HTR-8/SVneo (cell line): ENCODE measurements around the gene PCP4.

Experiments
- DNase-seq: peaks from one replicate; pipeline ENCODE4 v3.0.0; 2011; ENCODE audit warnings: low spot score, mixed read lengths; ENCODE audit not compliant: insufficient read length
- FAIRE-seq: peaks from 2 replicates; lab custom pipeline; 2011; peaks lifted over from hg19 to GRCh38; lab: Jason Lieb, UNC

The PCP4 gene

GRCh38 chr21:39913706-39914305 lies 46.6 kb downstream of the PCP4 start:
- DNase-seq (no peak), FAIRE-seq (no peak)

- FAIRE-seq: no peak
- no peak for DNase-seq
These were observed 48.6 kb downstream of the PCP4 start for GRCh38 chr21:39915881-39916280.

- no peak for FAIRE-seq
- no peak for DNase-seq
These were observed 51.3 kb downstream of the PCP4 start for GRCh38 chr21:39918558-39918957.

- FAIRE-seq: no peak
- no peak for DNase-seq
These were observed 56.2 kb downstream of the PCP4 start for GRCh38 chr21:39923476-39923875.

GRCh38 chr21:39924577-39925308 lies 57.5 kb downstream of the PCP4 start:
- no peak for FAIRE-seq
- no peak for DNase-seq

- no peak for DNase-seq
These were observed 60.2 kb downstream of the PCP4 start for GRCh38 chr21:39927304-39927886.

GRCh38 chr21:39932335-39932734 lies 65.1 kb downstream of the PCP4 start:
- no peak for FAIRE-seq

More at GRCh38 chr21:39927304-39927886, 60.2 kb downstream of the PCP4 start:
- no peak for FAIRE-seq

GRCh38 chr21:39934895-39935294 lies 67.7 kb downstream of the PCP4 start:
- no peak for DNase-seq
- FAIRE-seq: no peak

More at GRCh38 chr21:39932335-39932734, 65.1 kb downstream of the PCP4 start:
- DNase-seq: no peak

- DNase-seq (no peak), FAIRE-seq (no peak)
These were observed 68.5 kb downstream of the PCP4 start for GRCh38 chr21:39935716-39936115.

GRCh38 chr21:39938086-39938625 lies 70.9 kb downstream of the PCP4 start:
- no peak for DNase-seq

GRCh38 chr21:39946199-39946598 lies 79.0 kb downstream of the PCP4 start:
- DNase-seq (no peak), FAIRE-seq (no peak)

More at GRCh38 chr21:39938086-39938625, 70.9 kb downstream of the PCP4 start:
- FAIRE-seq: no peak

- no peak for FAIRE-seq
- DNase-seq: no peak
These were observed 79.8 kb downstream of the PCP4 start for GRCh38 chr21:39947031-39947430.

- DNase-seq: no peak
- no peak for FAIRE-seq
These were observed 84.2 kb downstream of the PCP4 start for GRCh38 chr21:39951183-39952101.

- no peak for FAIRE-seq
- no peak for DNase-seq
These were observed 85.0 kb downstream of the PCP4 start for GRCh38 chr21:39952265-39952664.

- no peak for DNase-seq
- FAIRE-seq: no peak
These were observed 87.3 kb downstream of the PCP4 start for GRCh38 chr21:39954570-39954969.

- FAIRE-seq: no peak
These were observed 88.1 kb downstream of the PCP4 start for GRCh38 chr21:39955326-39955725.

GRCh38 chr21:39956586-39956985 lies 89.3 kb downstream of the PCP4 start:
- FAIRE-seq: no peak
- DNase-seq: no peak

More at GRCh38 chr21:39955326-39955725, 88.1 kb downstream of the PCP4 start:
- no peak for DNase-seq

- DNase-seq: no peak
- FAIRE-seq: no peak
These were observed 91.5 kb downstream of the PCP4 start for GRCh38 chr21:39958731-39959130.

- FAIRE-seq (no peak), DNase-seq (no peak)
These were observed 94.0 kb downstream of the PCP4 start for GRCh38 chr21:39961251-39961650.

- DNase-seq (no peak), FAIRE-seq (no peak)
These were observed 97.8 kb downstream of the PCP4 start for GRCh38 chr21:39965026-39965425.
